Bone marrow (tissue), 2 donors: ENCODE results near the gene COG7.
"Not testable (repeated sequence)": the region's sequence is repeated elsewhere in the genome, so short reads cannot be mapped to it uniquely, and the experiment has no call there.

Source experiments
- DNase-seq, 2 donors: peaks; one replicate each; lab custom pipeline; 2025; lab: John Stamatoyannopoulos, UW

Gene COG7

GRCh38 chr16:23469814-23470213 lies 16.8 kb upstream of the COG7 start:
- DNase-seq, result no peak

DNA sequence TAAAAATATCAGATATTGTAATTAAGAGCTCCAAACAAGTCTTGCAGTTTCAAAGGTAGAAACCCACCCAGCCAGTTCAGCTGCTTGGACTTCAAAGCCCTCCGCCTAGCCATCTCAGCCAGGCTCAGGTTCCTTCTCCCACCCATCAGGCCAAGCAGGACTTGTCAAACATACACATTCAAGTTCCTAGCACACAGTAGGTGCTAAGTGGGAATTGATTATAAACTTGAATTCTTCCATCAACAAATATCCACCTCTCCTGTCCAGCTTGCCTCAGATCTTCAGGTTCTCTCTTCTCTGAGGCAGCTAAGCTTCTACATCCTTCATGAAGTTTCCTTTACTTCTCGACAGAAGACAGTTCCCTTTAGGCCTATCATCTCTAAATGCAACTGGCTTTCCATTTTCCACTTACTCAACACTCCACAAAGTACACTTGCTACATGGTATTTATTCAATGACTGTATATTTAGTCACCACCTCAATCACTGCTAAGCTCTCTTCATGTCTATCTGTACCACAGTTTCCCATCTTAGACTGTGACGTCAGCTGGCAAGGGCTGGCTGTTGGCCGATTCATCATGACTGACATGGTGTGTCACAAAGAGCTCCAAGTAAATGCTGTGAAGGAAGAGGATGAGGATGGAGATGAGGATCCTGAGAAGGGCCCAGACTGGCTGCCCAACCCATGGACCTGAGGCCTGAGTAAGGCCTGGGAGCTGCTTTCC lies 13.3 kb upstream of the COG7 start:
- DNase-seq, result no peak

GRCh38 chr16:23465179-23465578 lies 12.2 kb upstream of the COG7 start:
- no peak for DNase-seq

- no peak for DNase-seq
Measured at GRCh38 chr16:23464196-23464595, 11.2 kb upstream of the COG7 start.

DNA sequence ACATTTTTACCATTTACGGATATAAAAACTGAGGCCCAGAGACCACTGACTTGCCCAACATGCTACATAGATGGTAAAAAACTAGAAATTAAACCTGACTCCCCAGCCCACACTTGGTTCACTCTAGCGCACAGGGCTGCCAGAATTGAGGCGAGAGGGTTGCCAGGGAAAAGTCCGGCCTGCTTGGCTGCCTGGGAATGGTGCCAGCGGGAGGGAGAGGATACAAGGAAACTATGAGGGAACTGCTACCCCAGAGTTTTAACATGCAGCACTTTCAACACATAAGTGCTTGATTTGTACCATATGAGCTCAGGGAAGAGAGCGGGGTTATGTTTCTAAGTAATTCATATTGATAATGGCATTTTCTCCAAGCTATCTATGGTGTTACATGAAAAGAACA lies 10.0 kb upstream of the COG7 start:
- DNase-seq, result not testable (repeated sequence)

GRCh38 chr16:23453338-23454052 lies 506 bp upstream of the COG7 start:
- DNase-seq, result no peak

DNA sequence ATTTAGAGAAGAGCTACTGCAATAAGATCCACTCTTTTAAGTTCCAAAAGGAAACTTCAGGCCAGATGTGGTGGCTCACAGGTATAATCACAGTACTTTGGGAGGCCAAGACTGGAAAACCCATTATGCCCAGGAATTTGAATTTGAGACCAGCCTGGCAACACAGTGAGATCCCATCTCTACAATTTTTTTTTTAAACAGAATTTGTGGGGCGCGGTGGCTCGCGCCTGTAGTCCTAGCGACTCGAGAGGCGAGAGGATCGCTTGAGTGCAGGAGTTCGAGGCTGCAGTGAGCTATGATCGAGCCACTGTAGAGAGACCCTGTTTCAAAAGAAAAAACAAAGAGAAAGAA lies 793 bp downstream of the COG7 start:
- DNase-seq, result no peak

- DNase-seq, result no peak
Measured at GRCh38 chr16:23448392-23448791, 4.6 kb downstream of the COG7 start.

GRCh38 chr16:23437542-23437941 lies 15.4 kb downstream of the COG7 start:
- DNase-seq, result not testable (repeated sequence)

GRCh38 chr16:23436951-23437350 lies 16.0 kb downstream of the COG7 start:
- DNase-seq, result no peak

DNA sequence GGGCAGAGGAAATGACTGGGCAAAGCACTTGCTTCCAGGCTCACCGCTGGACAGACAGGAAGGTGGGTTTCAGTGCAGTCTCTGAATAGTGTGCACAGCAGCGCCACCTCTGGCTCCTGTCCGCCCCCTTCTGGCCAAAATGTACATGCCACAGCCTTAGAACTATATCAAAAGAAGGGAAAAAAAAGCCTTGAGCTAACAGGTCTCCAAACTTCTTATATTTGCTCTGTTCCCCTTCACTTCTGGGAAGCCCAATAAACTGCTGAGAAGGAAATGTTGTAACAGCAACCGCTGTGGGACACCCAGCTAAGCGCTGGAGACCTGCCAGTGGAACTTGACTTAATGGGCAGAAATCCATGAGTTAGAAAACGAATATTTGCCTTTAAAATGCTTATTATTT lies 17.5 kb downstream of the COG7 start:
- DNase-seq, result peak; percentile 20 to 82

DNA sequence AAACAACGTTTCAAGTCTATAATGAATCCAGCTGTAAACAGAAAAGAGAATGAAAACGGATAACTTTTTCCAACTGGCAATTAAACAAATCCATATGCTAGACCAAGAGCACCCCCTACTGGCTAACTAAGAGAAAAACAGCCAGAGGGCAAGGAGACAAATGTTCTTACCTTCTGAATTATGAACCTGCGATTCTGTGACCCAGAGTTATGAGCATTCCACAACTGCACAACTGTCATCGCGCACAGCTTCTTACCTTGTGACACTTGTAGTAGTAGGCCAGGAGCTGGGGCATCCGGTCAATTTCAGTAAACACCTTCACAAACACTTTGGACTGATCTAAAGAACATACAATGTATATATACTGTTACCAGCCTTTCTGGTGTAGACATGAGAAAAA lies 18.6 kb downstream of the COG7 start:
- DNase-seq, result peak in 1 of 2 donors; percentile 29

DNA sequence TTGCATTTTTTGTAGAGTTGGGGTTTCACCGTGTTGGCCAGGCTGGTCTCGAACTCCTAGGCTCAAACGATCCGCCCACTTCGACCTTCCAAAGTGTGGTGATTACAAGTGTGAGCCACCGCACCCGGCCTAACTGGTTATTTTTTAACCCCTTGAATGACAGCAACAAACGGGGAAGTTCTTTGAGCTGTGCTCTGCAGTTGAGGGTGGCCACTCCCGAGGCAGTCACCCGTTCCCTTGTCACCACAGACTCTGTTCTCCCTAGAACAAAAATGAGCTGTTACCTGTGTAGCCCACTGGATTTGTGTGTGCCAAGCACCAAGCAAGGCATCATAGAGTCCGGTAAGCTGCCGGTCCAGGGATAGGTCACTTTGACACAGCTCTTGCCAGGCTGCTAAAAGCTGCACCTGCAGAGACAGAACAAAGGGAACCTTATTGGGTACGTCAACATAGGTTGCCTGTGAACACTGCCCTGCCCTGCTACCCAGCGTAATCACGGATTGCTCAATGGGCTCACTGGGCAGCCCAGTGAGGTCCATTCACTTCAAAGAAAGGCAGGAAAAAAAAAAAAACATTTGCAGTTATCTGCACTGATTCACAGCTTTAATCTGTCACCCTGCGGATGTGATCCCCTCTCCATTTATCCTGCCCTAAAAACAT lies 19.6 kb downstream of the COG7 start:
- no peak for DNase-seq

GRCh38 chr16:23432176-23433128 lies 20.5 kb downstream of the COG7 start:
- DNase-seq, result no peak

GRCh38 chr16:23428351-23428750 lies 24.6 kb downstream of the COG7 start:
- no peak for DNase-seq

DNA sequence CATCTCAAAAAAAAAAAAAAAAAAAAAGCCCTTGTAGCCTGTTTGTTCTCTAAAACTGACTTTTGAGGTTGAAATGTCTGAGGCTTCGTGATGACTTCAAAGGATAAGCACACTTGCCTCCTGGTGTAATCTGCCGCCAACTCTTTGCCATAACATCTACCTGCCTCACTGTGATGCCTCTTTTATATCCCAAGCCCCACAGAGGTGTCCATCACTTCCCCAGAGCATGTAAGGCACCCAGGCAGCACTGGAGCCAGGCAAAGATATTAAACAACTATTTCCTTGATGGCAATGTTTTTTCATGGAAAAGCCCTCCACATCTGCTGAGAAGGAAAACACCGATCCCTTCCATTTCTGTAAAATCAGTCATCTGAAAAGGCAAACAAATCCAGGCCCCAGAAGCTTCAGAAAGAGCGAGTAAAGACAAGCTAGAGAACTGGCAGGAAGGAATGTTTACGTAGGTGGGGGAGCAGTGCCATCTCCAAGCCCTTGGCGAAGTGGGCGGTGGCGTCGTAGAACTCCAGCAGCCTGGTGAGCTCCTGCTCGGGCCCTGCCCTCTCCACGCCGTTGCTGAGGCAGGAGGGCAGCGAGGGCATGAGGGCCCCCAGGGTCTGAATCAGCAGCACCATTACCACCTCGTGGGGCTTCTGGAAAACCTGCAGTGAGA lies 28.6 kb downstream of the COG7 start:
- no peak for DNase-seq

DNA sequence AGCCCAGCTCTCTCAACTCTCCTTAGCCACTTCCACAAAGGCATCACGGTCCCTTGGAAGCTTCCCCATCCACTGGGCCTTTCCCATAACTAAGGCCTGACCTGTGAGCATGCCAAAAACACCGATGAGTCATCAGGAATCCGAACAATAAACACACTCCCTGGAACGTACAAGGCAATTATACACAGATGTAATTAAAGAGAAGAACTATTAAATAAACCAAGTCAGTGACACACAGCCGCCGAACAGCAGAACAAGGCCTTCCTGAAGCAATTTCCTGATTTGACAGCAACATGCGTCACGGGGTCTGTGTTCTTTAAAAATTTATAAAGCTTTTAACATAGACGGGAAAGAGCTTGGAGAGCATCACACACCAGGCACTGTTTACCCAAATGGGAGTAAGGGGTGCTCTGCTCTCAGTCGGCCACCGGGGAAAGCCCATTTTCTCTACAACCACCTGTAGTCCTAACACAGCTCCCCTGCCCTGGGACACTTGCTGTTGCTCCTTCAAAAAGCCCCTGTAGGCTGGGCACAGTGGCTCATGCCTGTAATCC lies 29.4 kb downstream of the COG7 start:
- DNase-seq, result no peak

GRCh38 chr16:23420011-23420410 lies 33.0 kb downstream of the COG7 start:
- DNase-seq, result no peak

- DNase-seq, result no peak
Measured at GRCh38 chr16:23416816-23417215, 36.2 kb downstream of the COG7 start.

DNA sequence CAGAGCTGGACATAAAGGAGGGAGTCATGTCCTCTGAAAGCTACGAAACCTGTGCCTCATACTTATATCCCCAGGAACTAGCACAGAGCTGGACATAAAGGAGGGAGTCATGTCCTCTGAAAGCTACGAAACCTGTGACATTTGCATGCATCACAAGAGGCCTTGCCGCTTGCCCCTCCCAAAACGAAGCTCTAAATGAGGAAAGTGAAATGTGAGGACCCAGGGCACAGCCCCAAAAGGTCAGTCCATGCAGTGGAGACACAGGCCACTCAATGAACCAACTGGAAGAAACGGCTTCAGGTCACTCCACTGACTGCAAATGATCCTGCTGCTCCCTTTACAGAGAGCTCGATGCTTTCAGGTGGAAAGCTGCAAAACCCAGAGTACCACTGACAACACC lies 38.3 kb downstream of the COG7 start:
- no peak for DNase-seq

DNA sequence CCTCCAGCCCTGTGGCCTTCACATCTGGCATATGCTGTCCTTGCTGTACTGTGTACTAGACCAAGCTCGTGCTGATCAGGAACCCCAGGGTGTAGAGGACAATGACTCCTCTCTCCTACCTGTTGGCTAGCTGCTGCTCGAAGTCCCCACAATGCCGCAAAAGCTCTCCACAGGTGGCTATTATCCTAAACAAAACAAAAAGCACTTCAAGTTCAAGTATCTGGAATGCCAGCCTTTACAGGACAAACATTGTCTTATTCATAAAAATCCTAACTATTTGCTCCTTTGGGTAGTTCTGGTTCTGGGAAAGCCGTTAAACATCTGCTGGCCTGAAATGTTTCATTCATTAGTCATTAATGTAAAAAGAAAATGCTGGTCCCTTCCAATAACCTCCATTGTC lies 42.8 kb downstream of the COG7 start:
- DNase-seq, result no peak
